ENCODE data around the gene CCRL2. TPM values are rescaled to one million over a fixed set of nuclear protein-coding genes. Genes with fewer than 3 reads are reported as not detected.
A peak's percentile ranks its signal among the peaks of the same experiment; 100 is the strongest.
"Not testable (repeated sequence)": the region's sequence is repeated elsewhere in the genome, so short reads cannot be mapped to it uniquely, and the experiment has no call there.

The CCRL2 gene
- total and polyA plus RNA-seq, 8 donors = 0.24 to 2.2 (median 0.82) TPM

- H3K27me3 ChIP-seq; H3K4me3 ChIP-seq; FAIRE-seq; H3K27ac ChIP-seq; ATAC-seq; DNase-seq; H3K4me1 ChIP-seq; H3K9me3 ChIP-seq; intact Hi-C loops (cut with DNase I): not testable (repeated sequence)
- 81 to 85% methylated on average over 4 of the region's 4 CpGs for WGBS, 2 donors
- H3K36me3 ChIP-seq = peaks cover 0 to 17% (median 0%) of the 10 kb centered on the region in 3 donors
Measured at GRCh38 chr3:46433118-46433517, 26.1 kb downstream of the CCRL2 start.

- H3K9me3 ChIP-seq = no peaks in the 10 kb centered on the region
- WGBS, 2 donors = 97 to 100% methylated on average over 1 of the region's 1 CpG
- no peak overlapping the region for H3K27ac ChIP-seq
- no peak for ATAC-seq
- no peak for FAIRE-seq
- no peak for TF ChIP-seq CTCF (IDR thresholded peaks at IDR 0.05)
- no peak for DNase-seq
- H3K4me3 ChIP-seq = no peak overlapping the region
- H3K27me3 ChIP-seq = no peaks in the 10 kb centered on the region
- intact Hi-C loops (cut with DNase I) = no loop called here
- H3K4me1 ChIP-seq = no peaks in the 10 kb centered on the region
- H3K36me3 ChIP-seq = peaks cover 0 to 21% (median 0%) of the 10 kb centered on the region in 3 donors
Measured at GRCh38 chr3:46433841-46434240, 26.8 kb downstream of the CCRL2 start.

- DNase-seq (no peak), ATAC-seq (no peak), FAIRE-seq (no peak)
- 93 to 96% methylated on average over 3 of the region's 3 CpGs for WGBS, 2 donors
- Histone ChIP-seq H3K36me3 (peaks cover 0 to 21% (median 0%) of the 10 kb centered on the region in 3 donors), H3K27me3 (no peaks in the 10 kb centered on the region), H3K27ac (no peak overlapping the region), H3K9me3 (no peaks in the 10 kb centered on the region), H3K4me3 (no peak overlapping the region), H3K4me1 (no peaks in the 10 kb centered on the region)
- TF ChIP-seq CTCF (IDR thresholded peaks at IDR 0.05) = no peak
- intact Hi-C loops (cut with DNase I) = no loop called here
Measured at GRCh38 chr3:46435081-46435726, 28.1 kb downstream of the CCRL2 start.

- 83 to 87% methylated on average over 3 of the region's 3 CpGs for WGBS, 2 donors
- ATAC-seq = no peak
Measured at GRCh38 chr3:46438831-46439230, 31.8 kb downstream of the CCRL2 start.

GRCh38 chr3:46440531-46441294, 33.7 kb downstream of the CCRL2 start:
- 78 to 84% methylated on average over 4 of the region's 4 CpGs for WGBS, 2 donors
- TF ChIP-seq CTCF (IDR thresholded peaks at IDR 0.05) = no peak
- ATAC-seq (peak in 1 of 4 donors; percentile 59), FAIRE-seq (no peak), DNase-seq (no peak)
- Histone ChIP-seq H3K27ac (no peak overlapping the region), H3K4me3 (no peak overlapping the region), H3K4me1 (no peaks in the 10 kb centered on the region), H3K9me3 (no peaks in the 10 kb centered on the region), H3K36me3 (peaks cover 0 to 12% (median 0%) of the 10 kb centered on the region in 3 donors), H3K27me3 (no peaks in the 10 kb centered on the region)
- intact Hi-C loops (cut with DNase I) = no loop called here

More at GRCh38 chr3:46438831-46439230, 31.8 kb downstream of the CCRL2 start:
- TF ChIP-seq CTCF (IDR thresholded peaks at IDR 0.05) = no peak
- peaks cover 0 to 21% (median 0%) of the 10 kb centered on the region in 3 donors for H3K36me3 ChIP-seq
- no peaks in the 10 kb centered on the region for H3K9me3 ChIP-seq
- H3K4me3 ChIP-seq = no peak overlapping the region
- no peaks in the 10 kb centered on the region for H3K27me3 ChIP-seq
- H3K4me1 ChIP-seq = no peaks in the 10 kb centered on the region
- H3K27ac ChIP-seq = no peak overlapping the region
- intact Hi-C loops (cut with DNase I) = no loop called here
- DNase-seq (no peak), FAIRE-seq (no peak)
